HepG2 (cell line): ENCODE data around the gene ANKHD1. TPM values are rescaled to one million over a fixed set of nuclear protein-coding genes. Genes with fewer than 3 reads are reported as not detected.

ENCODE experiments used
- ARNT ChIP-seq: fragments of 450-650 bp; IDR thresholded peaks from 2 replicates; pipeline ENCODE4 v1.6.1; 2017
- CENPBD1 ChIP-seq: sonication (generic); formaldehyde crosslinking; IDR thresholded peaks from 2 replicates; pipeline ENCODE4 v1.8.0; 2022; ENCODE audit warnings: missing genetic modification reagents, low read depth, mild to moderate bottlenecking, borderline replicate concordance
- DNMT1 ChIP-seq: sonication (generic); formaldehyde crosslinking; IDR thresholded peaks from 2 replicates; pipeline ENCODE4 v1.5.1; 2020; ENCODE audit warnings: mild to moderate bottlenecking, missing genetic modification reagents
- ESRRA ChIP-seq: sonication (generic); formaldehyde crosslinking; IDR thresholded peaks from 2 replicates; pipeline ENCODE4 v1.5.1; 2020; ENCODE audit warnings: mild to moderate bottlenecking, low read depth, missing genetic modification reagents
- FUBP1 ChIP-seq: sonication (generic); formaldehyde crosslinking; IDR thresholded peaks from 2 replicates; pipeline ENCODE4 v1.5.1; 2020; ENCODE audit warnings: missing genetic modification reagents, mild to moderate bottlenecking, borderline replicate concordance
- HCFC1 ChIP-seq: fragments of 150-350 bp; IDR thresholded peaks from 2 replicates; pipeline ENCODE4 v1.6.1; 2014; ENCODE audit warnings: low read depth, low read length
- HNRNPH1 ChIP-seq: fragments of 200-400 bp; formaldehyde crosslinking; optimal IDR thresholded peaks from 2 replicates; pipeline ENCODE3; 2017; ENCODE audit warnings: mild to moderate bottlenecking, low read depth, low read length
- HNRNPUL1 ChIP-seq: fragments of 200-400 bp; formaldehyde crosslinking; IDR thresholded peaks from 2 replicates; pipeline ENCODE4 v1.6.1; 2017; ENCODE audit warnings: low read depth, mild to moderate bottlenecking, low read length, moderate library complexity
- ISX ChIP-seq: sonication (generic); formaldehyde crosslinking; conservative IDR thresholded peaks from 2 replicates; pipeline ENCODE4 v1.5.0; 2020; ENCODE audit warnings: missing genetic modification reagents
- MBD4 ChIP-seq: IDR thresholded peaks from 2 replicates; pipeline ENCODE4 v1.6.1; 2012; ENCODE audit warnings: low read length, inconsistent platforms, borderline replicate concordance
- RARA ChIP-seq: IDR thresholded peaks from 2 replicates; pipeline ENCODE4 v1.6.1; 2016; ENCODE audit warnings: missing genetic modification reagents, missing compliant biosample characterization
- RARG ChIP-seq: sonication (generic); formaldehyde crosslinking; IDR thresholded peaks from 2 replicates; pipeline ENCODE4 v1.4.0; 2020; ENCODE audit warnings: low read depth, mild to moderate bottlenecking, missing genetic modification reagents
- SIX4 ChIP-seq: sonication (generic); formaldehyde crosslinking; IDR thresholded peaks from 2 replicates; pipeline ENCODE4 v1.4.0; 2020; ENCODE audit warnings: missing genetic modification reagents
- SUZ12 ChIP-seq: fragments of 150-350 bp; IDR thresholded peaks from 2 replicates; pipeline ENCODE4 v1.6.1; 2014; ENCODE audit warnings: low read depth, low read length
- TBX2 ChIP-seq: sonication (generic); formaldehyde crosslinking; IDR thresholded peaks from 2 replicates; pipeline ENCODE4 v1.5.0; 2020; ENCODE audit warnings: missing genetic modification reagents, mild to moderate bottlenecking, borderline replicate concordance
- THAP7 ChIP-seq: sonication (generic); formaldehyde crosslinking; IDR thresholded peaks from 2 replicates; pipeline ENCODE4 v1.8.1; 2023; ENCODE audit warnings: mild to moderate bottlenecking, missing genetic modification reagents
- ZBTB8A ChIP-seq: sonication (generic); formaldehyde crosslinking; IDR thresholded peaks from 2 replicates; pipeline ENCODE4 v1.4.0; 2020; ENCODE audit warnings: mild to moderate bottlenecking, low read depth, missing genetic modification reagents, borderline replicate concordance
- ZNF232 ChIP-seq: sonication (generic); formaldehyde crosslinking; IDR thresholded peaks from 2 replicates; pipeline ENCODE4 v1.4.0; 2020; ENCODE audit warnings: missing genetic modification reagents, borderline replicate concordance
- ZNF24 ChIP-seq: fragments of 450-650 bp; IDR thresholded peaks from 2 replicates; pipeline ENCODE4 v1.6.1; 2017; ENCODE audit warnings: antibody characterized with exemption, mild to moderate bottlenecking
- ZNF589 ChIP-seq: sonication (generic); formaldehyde crosslinking; conservative IDR thresholded peaks from 2 replicates; pipeline ENCODE4 v1.8.0; 2022; ENCODE audit warnings: mild to moderate bottlenecking, moderate library complexity, missing genetic modification reagents
- ZNF619 ChIP-seq: sonication (generic); formaldehyde crosslinking; IDR thresholded peaks from 2 replicates; pipeline ENCODE4 v1.4.0; 2020; ENCODE audit warnings: mild to moderate bottlenecking, missing genetic modification reagents
- polyA plus RNA-seq, 8 experiments: library from polyadenylated mRNA; depleted of rRNA in 3 of 8; stranded (reverse) in 7 of 8; unstranded in 1 of 8; fragments of >200 nt; fragmentation: Illumina TruSeq in 4 of 8; extraction: Trizol in 4 of 8; gene quantifications; 2 replicates each; pipeline versions ENCODE4 v1.2.1 to v1.2.3, GENCODE V29; 2011 to 2016; ENCODE audit warnings: low read depth in 4 of 8, missing spikeins in 1 of 8, mixed read lengths in 1 of 8; ENCODE audit not compliant: insufficient read depth in 1 of 8
- total RNA-seq, 5 experiments: library from RNA; depleted of rRNA; stranded (reverse); fragments of >200 nt; fragmentation: Illumina TruSeq; extraction: Trizol; gene quantifications; 2 replicates each; pipeline ENCODE4 v1.2.3, GENCODE V29; 2016; ENCODE audit warnings: low read depth in 1 of 5
- TF ChIP-seq, protein P1 (sequence below): sonication (generic); formaldehyde crosslinking; IDR thresholded peaks from 2 replicates; pipeline ENCODE4 v1.5.1; 2020; ENCODE audit warnings: mild to moderate bottlenecking, missing genetic modification reagents
- TF ChIP-seq, protein P2 (sequence below): sonication (generic); formaldehyde crosslinking; IDR thresholded peaks from 2 replicates; pipeline ENCODE4 v1.8.0; 2022; ENCODE audit warnings: mild to moderate bottlenecking, missing genetic modification reagents; ENCODE audit not compliant: insufficient replicate concordance

Gene ANKHD1
- total and polyA plus RNA-seq, 2 of the 13 experiments (the other 11 are each of a cell fraction or from before 2014, with no cell fraction given): 69.9 to 82.0 TPM

GRCh38 chr5:140362875-140363630 is 38.6 kb upstream of the ANKHD1 start (continued):
- TF ChIP-seq ZBTB8A: no peak
- TF ChIP-seq HCFC1: no peak
- TF ChIP-seq SIX4 (CRISPR knock-in tag): peak; percentile 12; the same call in 1 of the 2 replicates
- TF ChIP-seq, protein P1, sequence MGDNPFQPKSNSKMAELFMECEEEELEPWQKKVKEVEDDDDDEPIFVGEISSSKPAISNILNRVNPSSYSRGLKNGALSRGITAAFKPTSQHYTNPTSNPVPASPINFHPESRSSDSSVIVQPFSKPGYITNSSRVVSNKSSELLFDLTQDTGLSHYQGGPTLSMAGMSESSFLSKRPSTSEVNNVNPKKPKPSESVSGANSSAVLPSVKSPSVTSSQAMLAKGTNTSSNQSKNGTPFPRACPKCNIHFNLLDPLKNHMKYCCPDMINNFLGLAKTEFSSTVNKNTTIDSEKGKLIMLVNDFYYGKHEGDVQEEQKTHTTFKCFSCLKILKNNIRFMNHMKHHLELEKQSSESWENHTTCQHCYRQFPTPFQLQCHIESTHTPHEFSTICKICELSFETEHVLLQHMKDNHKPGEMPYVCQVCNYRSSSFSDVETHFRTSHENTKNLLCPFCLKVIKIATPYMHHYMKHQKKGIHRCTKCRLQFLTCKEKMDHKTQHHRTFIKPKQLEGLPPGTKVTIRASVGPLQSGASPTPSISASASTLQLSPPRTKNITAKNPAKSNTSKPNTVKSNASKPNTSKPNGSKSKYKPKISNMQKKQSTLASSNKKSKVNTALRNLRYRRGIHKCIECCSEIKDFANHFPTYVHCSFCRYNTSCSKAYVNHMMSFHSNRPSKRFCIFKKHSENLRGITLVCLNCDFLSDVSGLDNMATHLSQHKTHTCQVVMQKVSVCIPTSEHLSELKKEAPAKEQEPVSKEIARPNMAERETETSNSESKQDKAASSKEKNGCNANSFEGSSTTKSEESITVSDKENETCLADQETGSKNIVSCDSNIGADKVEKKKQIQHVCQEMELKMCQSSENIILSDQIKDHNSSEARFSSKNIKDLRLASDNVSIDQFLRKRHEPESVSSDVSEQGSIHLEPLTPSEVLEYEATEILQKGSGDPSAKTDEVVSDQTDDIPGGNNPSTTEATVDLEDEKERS (CRISPR knock-in tag): no peak
- TF ChIP-seq FUBP1: no peak
- peak; percentile 71 for TF ChIP-seq TBX2 (CRISPR knock-in tag)
- no peak for TF ChIP-seq ZNF232 (CRISPR knock-in tag)
- no peak for TF ChIP-seq ISX
- TF ChIP-seq ESRRA (CRISPR knock-in tag): 0 out of 2 replicates have a peak, but pooled peaks have one; percentile 46
- TF ChIP-seq SUZ12: no peak
- TF ChIP-seq ZNF619 (CRISPR knock-in tag): no peak
- no peak for TF ChIP-seq HNRNPH1
- TF ChIP-seq MBD4: no peak
- no peak for TF ChIP-seq CENPBD1 (CRISPR knock-in tag)
- TF ChIP-seq HNRNPUL1: no peak
- TF ChIP-seq THAP7 (CRISPR knock-in tag): no peak
- no peak for TF ChIP-seq ARNT
- no peak; the same call in 1 of the 2 replicates for TF ChIP-seq ZNF589 (CRISPR knock-in tag)
- TF ChIP-seq ZNF24: no peak
- TF ChIP-seq, protein P2, sequence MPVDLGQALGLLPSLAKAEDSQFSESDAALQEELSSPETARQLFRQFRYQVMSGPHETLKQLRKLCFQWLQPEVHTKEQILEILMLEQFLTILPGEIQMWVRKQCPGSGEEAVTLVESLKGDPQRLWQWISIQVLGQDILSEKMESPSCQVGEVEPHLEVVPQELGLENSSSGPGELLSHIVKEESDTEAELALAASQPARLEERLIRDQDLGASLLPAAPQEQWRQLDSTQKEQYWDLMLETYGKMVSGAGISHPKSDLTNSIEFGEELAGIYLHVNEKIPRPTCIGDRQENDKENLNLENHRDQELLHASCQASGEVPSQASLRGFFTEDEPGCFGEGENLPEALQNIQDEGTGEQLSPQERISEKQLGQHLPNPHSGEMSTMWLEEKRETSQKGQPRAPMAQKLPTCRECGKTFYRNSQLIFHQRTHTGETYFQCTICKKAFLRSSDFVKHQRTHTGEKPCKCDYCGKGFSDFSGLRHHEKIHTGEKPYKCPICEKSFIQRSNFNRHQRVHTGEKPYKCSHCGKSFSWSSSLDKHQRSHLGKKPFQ: no peak
- TF ChIP-seq RARA (CRISPR knock-in tag): peak; percentile 72; the same call in 1 of the 2 replicates
- TF ChIP-seq RARG: no peak
- TF ChIP-seq DNMT1 (CRISPR knock-in tag): 0 out of 2 replicates have a peak, but pooled peaks have one; percentile 83
